T-helper 2 cell treated with Interferon-gamma antibody and Interleukin-4, amounts not matched to agents 5 μg/mL and 100 μg/mL, for 36 hours (primary cell): Measurements from ENCODE around the gene CUEDC1.
"Not testable (repeated sequence)": the region's sequence is repeated elsewhere in the genome, so short reads cannot be mapped to it uniquely, and the experiment has no call there.

Experiments
- DNase-seq: peaks from one replicate; pipeline ENCODE4 v3.0.0; 2021; ENCODE audit warnings: low spot score
- H3K27ac Mint-ChIP-seq: one replicate; pipeline ENCODE4 v1.8.0; 2021; ENCODE audit warnings: mild to moderate bottlenecking, mixed read lengths
- H3K27me3 Mint-ChIP-seq: one replicate; pipeline ENCODE4 v1.8.0; 2021; ENCODE audit warnings: low read depth, mixed read lengths
- H3K36me3 Mint-ChIP-seq: one replicate; pipeline ENCODE4 v1.8.0; 2021; ENCODE audit warnings: low read depth, mixed read lengths
- H3K4me1 Mint-ChIP-seq: one replicate; pipeline ENCODE4 v1.8.0; 2021; ENCODE audit warnings: low read depth, mixed read lengths
- H3K4me3 Mint-ChIP-seq: one replicate; pipeline ENCODE4 v1.8.0; 2022; ENCODE audit warnings: mild to moderate bottlenecking, moderate library complexity, mixed read lengths
- H3K9me3 Mint-ChIP-seq: one replicate; pipeline ENCODE4 v1.8.0; 2021; ENCODE audit warnings: mixed read lengths

Gene CUEDC1

DNA sequence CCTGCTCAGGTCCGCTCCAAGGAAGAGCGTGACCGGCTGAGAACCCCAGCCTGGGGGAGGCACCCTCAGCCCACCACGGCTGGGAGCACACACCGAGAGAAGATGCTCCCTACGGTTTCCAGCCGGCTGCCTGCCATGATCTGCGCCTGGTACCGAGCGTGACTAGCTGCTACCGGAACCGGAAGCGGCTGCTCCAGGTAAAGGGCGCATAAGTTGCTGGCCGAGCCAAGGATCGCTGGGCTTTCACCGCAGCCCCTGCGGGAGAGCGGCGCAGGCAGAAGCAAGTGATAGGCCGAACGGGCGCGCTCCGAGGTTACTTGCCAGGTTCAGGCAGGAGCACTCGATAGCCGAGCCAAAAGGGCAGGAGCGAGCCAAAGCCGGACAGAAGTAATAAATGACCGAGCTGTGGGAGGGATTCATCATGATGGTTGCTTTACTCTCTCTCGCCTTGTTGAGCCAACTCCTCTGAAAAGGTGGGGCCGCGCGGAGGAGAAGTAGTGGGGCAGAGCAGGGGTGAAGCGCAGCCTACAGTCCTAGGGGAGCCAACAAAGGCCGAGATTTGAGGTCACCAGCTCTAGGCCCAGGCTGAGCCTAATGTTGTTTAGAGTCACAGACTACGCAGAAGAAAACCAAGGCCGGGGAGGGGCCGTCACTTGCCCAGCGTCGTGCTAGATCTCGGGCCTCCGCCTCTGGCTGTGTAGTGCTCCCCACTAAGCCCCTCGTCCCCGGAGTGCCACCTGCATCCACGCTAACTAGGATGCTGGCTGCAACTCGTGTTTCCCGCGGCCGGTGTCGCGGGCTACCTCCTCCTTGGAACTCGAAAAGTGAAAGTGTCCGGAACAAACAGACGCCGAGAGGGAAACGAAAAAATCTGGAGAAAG is 105.1 kb downstream of the CUEDC1 start, which contains the start of gene MRPS23:
Gene MRPS23 (minus strand): TSS at position 171 of the 881 bp plus-strand sequence. CDS start 34 bp downstream, at position 137.
- Mint-ChIP-seq H3K4me3 (peak within 1 kb of the TSS; percentile 95), H3K9me3 (no peaks in the 10 kb centered on the region), H3K27me3 (no peaks in the 10 kb centered on the region), H3K36me3 (peaks cover 24% of the 10 kb centered on the region), H3K27ac (peak within 1 kb of the TSS; percentile 98), H3K4me1 (peaks cover 28% of the 10 kb centered on the region)
- peak; percentile 98 for DNase-seq

DNA sequence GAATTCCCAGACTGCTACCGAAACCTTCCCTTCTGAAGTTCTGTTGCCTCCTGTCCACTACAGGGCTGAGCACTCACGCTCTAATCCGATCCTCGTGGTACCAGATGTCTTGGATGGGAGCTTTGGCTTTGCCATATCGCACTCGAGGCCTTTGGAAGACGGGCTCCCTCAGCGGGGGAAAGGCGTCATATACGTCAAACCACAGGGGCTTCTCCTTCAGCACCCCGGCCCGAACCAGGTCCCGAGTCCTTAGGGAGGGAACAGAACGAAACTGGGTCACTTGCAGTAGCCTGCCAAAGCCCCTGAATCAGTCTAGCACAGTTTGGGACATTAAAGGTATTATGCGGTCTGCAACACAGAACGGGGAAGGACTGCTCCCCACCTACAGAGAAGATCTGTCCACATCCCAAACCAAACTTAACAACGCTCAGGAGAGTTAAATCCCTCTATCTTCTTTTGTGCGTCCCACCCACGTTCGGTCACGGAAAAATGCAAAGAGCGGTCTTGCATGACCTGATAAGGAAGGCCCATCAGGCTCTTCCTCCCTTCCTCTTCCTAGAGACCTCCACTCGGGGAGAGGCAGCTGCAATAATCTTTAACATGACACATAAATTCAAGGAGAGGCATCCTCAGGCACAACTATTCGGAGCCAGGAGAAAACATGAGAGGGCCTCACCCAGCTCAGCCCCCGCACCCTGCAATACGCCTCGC is 105.9 kb downstream of the CUEDC1 start:
- peaks cover 26% of the 10 kb centered on the region for H3K36me3 Mint-ChIP-seq
- H3K4me3 Mint-ChIP-seq = peak overlapping the region; percentile 95
- no peaks in the 10 kb centered on the region for H3K9me3 Mint-ChIP-seq
- peaks cover 28% of the 10 kb centered on the region for H3K4me1 Mint-ChIP-seq
- H3K27ac Mint-ChIP-seq = peak overlapping the region; percentile 98
- H3K27me3 Mint-ChIP-seq = no peaks in the 10 kb centered on the region
- DNase-seq = no peak

GRCh38 chr17:57846056-57846945 is 108.9 kb downstream of the CUEDC1 start:
- H3K9me3 Mint-ChIP-seq, H3K27me3 Mint-ChIP-seq, DNase-seq, H3K27ac Mint-ChIP-seq, H3K4me3 Mint-ChIP-seq: not testable (repeated sequence)
- H3K4me1 Mint-ChIP-seq = peaks cover 25% of the 10 kb centered on the region
- H3K36me3 Mint-ChIP-seq = peaks cover 34% of the 10 kb centered on the region

- Mint-ChIP-seq H3K9me3 (no peaks in the 10 kb centered on the region), H3K27ac (no peak overlapping the region), H3K4me3 (no peak overlapping the region), H3K36me3 (peaks cover 34% of the 10 kb centered on the region), H3K27me3 (no peaks in the 10 kb centered on the region), H3K4me1 (peaks cover 4% of the 10 kb centered on the region)
- no peak for DNase-seq
Measured at GRCh38 chr17:57842280-57842679, 112.9 kb downstream of the CUEDC1 start.

- peaks cover 7% of the 10 kb centered on the region for H3K4me1 Mint-ChIP-seq
- DNase-seq = no peak
- H3K36me3 Mint-ChIP-seq = peaks cover 27% of the 10 kb centered on the region
- no peaks in the 10 kb centered on the region for H3K27me3 Mint-ChIP-seq
- no peak overlapping the region for H3K4me3 Mint-ChIP-seq
- no peak overlapping the region for H3K27ac Mint-ChIP-seq
- H3K9me3 Mint-ChIP-seq = no peaks in the 10 kb centered on the region
Measured at GRCh38 chr17:57839571-57839923, 115.7 kb downstream of the CUEDC1 start.

DNA sequence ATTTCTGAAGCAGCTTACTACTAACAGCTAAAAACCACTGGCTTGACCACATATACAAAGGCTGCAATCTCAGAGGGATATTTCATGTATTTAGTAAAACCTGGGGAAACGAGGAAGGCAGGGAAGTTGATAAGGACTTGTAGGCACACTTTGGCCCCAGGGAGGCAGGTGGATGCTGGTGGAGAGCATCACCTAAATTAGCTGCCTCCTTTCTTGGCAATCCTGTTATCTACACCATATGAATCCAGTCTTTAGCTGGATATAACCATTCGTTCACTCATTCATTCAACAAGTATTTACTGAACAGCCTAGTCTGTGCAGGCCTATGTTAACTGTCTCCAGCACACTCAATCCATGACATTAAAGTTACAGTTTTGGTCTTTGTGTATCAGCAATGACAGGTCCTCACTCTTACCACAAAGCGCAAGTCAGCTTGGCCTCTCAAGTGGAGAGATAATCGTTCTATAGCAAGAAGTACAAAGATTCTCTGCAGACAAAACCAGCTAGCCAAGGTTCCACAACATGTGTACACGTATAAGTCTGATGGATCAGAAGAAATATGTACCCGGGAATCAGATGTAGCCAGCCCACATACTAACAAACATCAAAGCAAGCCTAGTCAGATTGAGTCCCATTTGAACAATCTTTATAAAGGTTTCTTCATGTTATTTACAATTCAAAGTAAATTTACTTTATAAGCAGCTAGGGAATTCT is 116.2 kb downstream of the CUEDC1 start:
- Mint-ChIP-seq H3K27me3 (no peaks in the 10 kb centered on the region), H3K36me3 (peaks cover 27% of the 10 kb centered on the region), H3K4me1 (peaks cover 11% of the 10 kb centered on the region), H3K4me3 (no peak overlapping the region), H3K9me3 (no peaks in the 10 kb centered on the region), H3K27ac (no peak overlapping the region)
- DNase-seq = no peak

DNA sequence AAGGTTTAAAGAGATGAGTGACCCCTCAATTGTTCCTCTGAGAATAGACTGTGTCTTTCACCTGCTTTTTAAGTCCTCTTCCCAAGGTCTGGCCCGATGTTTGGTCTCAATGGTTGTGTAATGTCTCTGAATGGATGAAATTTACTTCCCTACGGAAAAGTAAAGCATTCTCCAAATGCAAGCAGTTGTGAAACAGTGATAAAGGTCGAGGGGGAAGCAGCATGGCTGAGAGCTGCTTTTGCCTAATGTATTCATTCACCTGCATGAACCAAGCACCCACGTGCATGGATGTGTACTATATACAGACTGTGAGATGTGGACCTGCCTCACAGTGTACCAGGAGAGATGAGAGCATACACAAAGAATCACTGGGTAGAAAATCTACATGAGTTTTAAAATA is 116.8 kb downstream of the CUEDC1 start:
- H3K4me3 Mint-ChIP-seq = no peak overlapping the region
- no peak overlapping the region for H3K27ac Mint-ChIP-seq
- peaks cover 26% of the 10 kb centered on the region for H3K36me3 Mint-ChIP-seq

DNA sequence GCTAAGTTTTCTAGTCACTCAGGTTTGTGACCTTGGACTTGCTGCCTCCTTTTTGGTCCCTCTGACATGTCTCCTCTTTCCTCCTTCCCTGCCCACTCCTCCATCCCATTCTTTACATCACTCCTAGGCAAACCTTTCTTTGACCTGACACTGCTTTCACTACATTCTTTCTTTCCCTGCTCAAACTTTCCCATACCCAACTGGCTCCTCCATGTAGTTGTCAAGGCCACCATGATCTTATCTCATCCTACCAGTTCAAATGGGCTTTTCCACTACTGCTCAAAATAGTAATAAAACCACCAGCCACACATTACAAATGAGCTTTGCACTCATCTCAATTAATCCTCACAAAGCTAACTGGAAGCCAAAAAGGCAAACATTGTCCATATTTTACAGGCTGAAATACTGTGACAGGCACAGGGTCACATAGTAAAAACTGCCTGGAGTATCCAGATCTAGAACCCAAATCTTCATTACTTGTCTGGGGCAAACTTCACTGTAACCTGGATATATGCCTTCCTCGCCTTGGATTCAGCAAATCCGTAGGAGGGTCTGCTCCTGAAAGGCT is 119.8 kb downstream of the CUEDC1 start:
- peaks cover 15% of the 10 kb centered on the region for H3K36me3 Mint-ChIP-seq
- DNase-seq = no peak
- H3K9me3 Mint-ChIP-seq = no peaks in the 10 kb centered on the region
- peaks cover 11% of the 10 kb centered on the region for H3K4me1 Mint-ChIP-seq
- no peaks in the 10 kb centered on the region for H3K27me3 Mint-ChIP-seq
- H3K27ac Mint-ChIP-seq = no peak overlapping the region
- H3K4me3 Mint-ChIP-seq = no peak overlapping the region

More for the DNA sequence above, 116.8 kb downstream of the CUEDC1 start:
- Mint-ChIP-seq H3K4me1 (peaks cover 11% of the 10 kb centered on the region), H3K9me3 (no peaks in the 10 kb centered on the region), H3K27me3 (no peaks in the 10 kb centered on the region)
- no peak for DNase-seq

GRCh38 chr17:57834146-57834741 is 121.0 kb downstream of the CUEDC1 start:
- no peak overlapping the region for H3K27ac Mint-ChIP-seq
- no peak overlapping the region for H3K4me3 Mint-ChIP-seq
- H3K9me3 Mint-ChIP-seq = no peaks in the 10 kb centered on the region
- H3K4me1 Mint-ChIP-seq = peaks cover 11% of the 10 kb centered on the region
- DNase-seq = no peak
- peaks cover 12% of the 10 kb centered on the region for H3K36me3 Mint-ChIP-seq
- H3K27me3 Mint-ChIP-seq = no peaks in the 10 kb centered on the region

- H3K27ac Mint-ChIP-seq = no peak overlapping the region
- H3K36me3 Mint-ChIP-seq = peaks cover 5% of the 10 kb centered on the region
- no peak overlapping the region for H3K4me3 Mint-ChIP-seq
- peak; percentile 49 for DNase-seq
- H3K4me1 Mint-ChIP-seq = peaks cover 11% of the 10 kb centered on the region
- no peaks in the 10 kb centered on the region for H3K27me3 Mint-ChIP-seq
- no peaks in the 10 kb centered on the region for H3K9me3 Mint-ChIP-seq
Measured at GRCh38 chr17:57833179-57833939, 121.9 kb downstream of the CUEDC1 start.

GRCh38 chr17:57832314-57833178 is 122.7 kb downstream of the CUEDC1 start:
- H3K27me3 Mint-ChIP-seq = no peaks in the 10 kb centered on the region

More at GRCh38 chr17:57832314-57833178, 122.7 kb downstream of the CUEDC1 start:
- H3K27ac Mint-ChIP-seq = no peak overlapping the region
- H3K9me3 Mint-ChIP-seq = no peaks in the 10 kb centered on the region
- DNase-seq = no peak
- peaks cover 4% of the 10 kb centered on the region for H3K36me3 Mint-ChIP-seq
- no peak overlapping the region for H3K4me3 Mint-ChIP-seq
- peaks cover 11% of the 10 kb centered on the region for H3K4me1 Mint-ChIP-seq
